ENCODE results near the gene TOX4. TPM values are rescaled to one million over a fixed set of nuclear protein-coding genes. Genes with fewer than 3 reads are reported as not detected.

The TOX4 gene
- total and polyA plus RNA-seq, 2 of the 4 experiments (the other 2 are of a cell fraction) = 26.7 to 56.6 TPM

- Histone ChIP-seq H2BK20ac (ENCODE audit: low read depth, low read length) (no peak overlapping the region), H4K8ac (ENCODE audit: low read depth in 2 of 2, low read length in 2 of 2) (no peak overlapping the region), H3K9me1 (ENCODE audit: insufficient read depth, low read length) (no peaks in the 10 kb centered on the region), H3K9me3 (ENCODE audit: control insufficient read depth, insufficient read depth, low read length) (0 out of 2 replicates have a peak, but pooled peaks cover 1% of the 10 kb centered on the region), H3K36me3 (ENCODE audit: control insufficient read depth, insufficient read depth, low read length) (no peaks in the 10 kb centered on the region), H4K20me1 (ENCODE audit: insufficient read depth, low read length) (no peaks in the 10 kb centered on the region), H3K4me1 (ENCODE audit: control insufficient read depth, insufficient read depth, low read length) (no peaks in the 10 kb centered on the region), H2AFZ (replicated peaks; ENCODE audit: low read length, poor library complexity) (no peak overlapping the region), H2AK9ac (replicated peaks; ENCODE audit: low read depth, low read length, poor library complexity) (no peak overlapping the region), H3K18ac (ENCODE audit: low read depth, low read length) (no peak overlapping the region), H2BK15ac (ENCODE audit: low read depth, low read length) (no peak overlapping the region), H2BK5ac (ENCODE audit: low read depth, low read length, poor library complexity, severe bottlenecking) (no peak overlapping the region), H4K91ac (ENCODE audit: insufficient read depth, low read depth, low read length) (no peak overlapping the region), H3K56ac (ENCODE audit: extremely low read depth, insufficient read depth, low read length) (no peak overlapping the region), H3K27me3 (ENCODE audit: control insufficient read depth, insufficient read depth, low read length) (peaks cover 47% of the 10 kb centered on the region), H4K5ac (ENCODE audit: low read depth, low read length) (no peak overlapping the region), H3K14ac (replicated peaks; ENCODE audit: low read depth, low read length) (no peak overlapping the region), H3K4ac (ENCODE audit: low read depth, low read length) (no peak overlapping the region), H3K9ac (ENCODE audit: low read depth, low read length) (no peak overlapping the region), H3K4me2 (ENCODE audit: low read depth, low read length) (no peak overlapping the region), H2BK120ac (ENCODE audit: low read depth, low read length) (no peak overlapping the region), H2AK5ac (ENCODE audit: low read depth, low read length) (no peak overlapping the region), H3K23ac (ENCODE audit: low read depth, low read length) (no peak overlapping the region), H3K4me3 (ENCODE audit: insufficient read depth, low read depth, low read length) (no peak overlapping the region), H3K27ac (ENCODE audit: insufficient read depth, low read length) (no peak overlapping the region), H3K79me1 (ENCODE audit: low read depth in 1 of 2, low read length in 2 of 2) (no peaks in the 10 kb centered on the region)
- in situ Hi-C loops (cut with MboI; ENCODE audit: low sequenced_read_pairs) = no loop called here
- BruUV-seq (replicated peaks) = no TSS peak
- ChIA-PET CTCF (interaction anchor here (0.9 kb wide), 1 partner anchor 22 kb away, joined by 4 read pairs; the partner anchor contains the start of gene METTL3), POLR2A (ENCODE audit: unreplicated experiment) (no interaction called here)
- TF ChIP-seq CHD1 (IDR thresholded peaks at IDR 0.05; ENCODE audit: low read depth, low read length) (no peak), RFX5 (IDR thresholded peaks at IDR 0.05; ENCODE audit: low read depth, low read length) (no peak), RAD21 (IDR thresholded peaks at IDR 0.05; ENCODE audit: low read length) (no peak), NFE2L2 (IDR thresholded peaks at IDR 0.05; ENCODE audit: low read depth, low read length) (no peak), MXI1 (IDR thresholded peaks at IDR 0.05; ENCODE audit: borderline replicate concordance, low read depth, low read length) (no peak), MAFK (IDR thresholded peaks at IDR 0.05; ENCODE audit: low read depth, low read length) (no peak), RCOR1 (IDR thresholded peaks at IDR 0.05; ENCODE audit: insufficient replicate concordance, low read length) (no peak), CEBPB (IDR thresholded peaks at IDR 0.05; ENCODE audit: low read depth, low read length) (no peak), FOS (IDR thresholded peaks at IDR 0.05; ENCODE audit: low read depth, low read length) (no peak), POLR2A (IDR thresholded peaks at IDR 0.05; ENCODE audit: low read depth, low read length) (no peak), MAZ (IDR thresholded peaks at IDR 0.05; ENCODE audit: borderline replicate concordance, low read depth, low read length) (no peak)
- TF ChIP-seq, protein P1, sequence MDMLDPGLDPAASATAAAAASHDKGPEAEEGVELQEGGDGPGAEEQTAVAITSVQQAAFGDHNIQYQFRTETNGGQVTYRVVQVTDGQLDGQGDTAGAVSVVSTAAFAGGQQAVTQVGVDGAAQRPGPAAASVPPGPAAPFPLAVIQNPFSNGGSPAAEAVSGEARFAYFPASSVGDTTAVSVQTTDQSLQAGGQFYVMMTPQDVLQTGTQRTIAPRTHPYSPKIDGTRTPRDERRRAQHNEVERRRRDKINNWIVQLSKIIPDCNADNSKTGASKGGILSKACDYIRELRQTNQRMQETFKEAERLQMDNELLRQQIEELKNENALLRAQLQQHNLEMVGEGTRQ (IDR thresholded peaks at IDR 0.05; ENCODE audit: low read depth, low read length) = no peak
- TF ChIP-seq, protein P2, sequence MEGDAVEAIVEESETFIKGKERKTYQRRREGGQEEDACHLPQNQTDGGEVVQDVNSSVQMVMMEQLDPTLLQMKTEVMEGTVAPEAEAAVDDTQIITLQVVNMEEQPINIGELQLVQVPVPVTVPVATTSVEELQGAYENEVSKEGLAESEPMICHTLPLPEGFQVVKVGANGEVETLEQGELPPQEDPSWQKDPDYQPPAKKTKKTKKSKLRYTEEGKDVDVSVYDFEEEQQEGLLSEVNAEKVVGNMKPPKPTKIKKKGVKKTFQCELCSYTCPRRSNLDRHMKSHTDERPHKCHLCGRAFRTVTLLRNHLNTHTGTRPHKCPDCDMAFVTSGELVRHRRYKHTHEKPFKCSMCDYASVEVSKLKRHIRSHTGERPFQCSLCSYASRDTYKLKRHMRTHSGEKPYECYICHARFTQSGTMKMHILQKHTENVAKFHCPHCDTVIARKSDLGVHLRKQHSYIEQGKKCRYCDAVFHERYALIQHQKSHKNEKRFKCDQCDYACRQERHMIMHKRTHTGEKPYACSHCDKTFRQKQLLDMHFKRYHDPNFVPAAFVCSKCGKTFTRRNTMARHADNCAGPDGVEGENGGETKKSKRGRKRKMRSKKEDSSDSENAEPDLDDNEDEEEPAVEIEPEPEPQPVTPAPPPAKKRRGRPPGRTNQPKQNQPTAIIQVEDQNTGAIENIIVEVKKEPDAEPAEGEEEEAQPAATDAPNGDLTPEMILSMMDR (conservative IDR thresholded peaks at IDR 0.05; ENCODE audit: low read depth, low read length) = no peak
- TF ChIP-seq, protein P3, sequence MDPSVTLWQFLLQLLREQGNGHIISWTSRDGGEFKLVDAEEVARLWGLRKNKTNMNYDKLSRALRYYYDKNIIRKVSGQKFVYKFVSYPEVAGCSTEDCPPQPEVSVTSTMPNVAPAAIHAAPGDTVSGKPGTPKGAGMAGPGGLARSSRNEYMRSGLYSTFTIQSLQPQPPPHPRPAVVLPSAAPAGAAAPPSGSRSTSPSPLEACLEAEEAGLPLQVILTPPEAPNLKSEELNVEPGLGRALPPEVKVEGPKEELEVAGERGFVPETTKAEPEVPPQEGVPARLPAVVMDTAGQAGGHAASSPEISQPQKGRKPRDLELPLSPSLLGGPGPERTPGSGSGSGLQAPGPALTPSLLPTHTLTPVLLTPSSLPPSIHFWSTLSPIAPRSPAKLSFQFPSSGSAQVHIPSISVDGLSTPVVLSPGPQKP (IDR thresholded peaks at IDR 0.05; ENCODE audit: borderline replicate concordance, low read depth, low read length) = no peak
- ATAC-seq (ENCODE audit: low read depth) (no peak), DNase-seq (no peak)
- dilution Hi-C loops (cut with HindIII; ENCODE audit: low sequenced_read_pairs, unreplicated experiment) = no loop called here
- intact Hi-C loops (cut with micrococcal nuclease) = no loop called here
These were observed 56.3 kb downstream of the TOX4 start for GRCh38 chr14:21533294-21533693.

Measured in IMR-90 (cell line).